ENCODE data around the gene KIR2DL4. TPM values are rescaled to one million over a fixed set of nuclear protein-coding genes. Genes with fewer than 3 reads are reported as not detected.
A peak's percentile ranks its signal among the peaks of the same experiment; 100 is the strongest.
"Not testable (repeated sequence)": the region's sequence is repeated elsewhere in the genome, so short reads cannot be mapped to it uniquely, and the experiment has no call there.

Gene KIR2DL4
- total RNA-seq, 2 experiments from 2014 or later, result not detected

- POLR2A ChIA-PET, result no interaction called here
- DNase-seq (no peak), ATAC-seq (no peak)
- Mint-ChIP-seq H3K4me3 (no peak overlapping the region), H3K36me3 (ENCODE audit: low read depth) (no peaks in the 10 kb centered on the region), H3K27me3 (peaks cover 18% of the 10 kb centered on the region), H3K27ac (no peak overlapping the region), H3K4me1 (no peaks in the 10 kb centered on the region), H3K9me3 (ENCODE audit: low read depth) (no peaks in the 10 kb centered on the region)
- intact Hi-C loops (cut with DNase I, micrococcal nuclease), result no loop called here
- CTCF ChIA-PET, result no interaction called here
These were observed 3.1 kb downstream of the KIR2DL4 start for GRCh38 chr19:54806516-54806838.

- intact Hi-C loops (cut with DNase I, micrococcal nuclease); CTCF ChIA-PET; H3K27ac Mint-ChIP-seq; H3K9me3 Mint-ChIP-seq (ENCODE audit: low read depth); H3K36me3 Mint-ChIP-seq (ENCODE audit: low read depth); H3K4me1 Mint-ChIP-seq; H3K4me3 Mint-ChIP-seq; POLR2A ChIA-PET; DNase-seq; ATAC-seq: not testable (repeated sequence)
- peaks cover 21% of the 10 kb centered on the region for H3K27me3 Mint-ChIP-seq
These were observed 11.2 kb downstream of the KIR2DL4 start for GRCh38 chr19:54814571-54814970.

GRCh38 chr19:54816251-54816650, 12.8 kb downstream of the KIR2DL4 start, which contains the start of gene KIR3DL1:
Gene KIR3DL1, plus strand, starts transcription at chr19:54816468.
- H3K4me3 Mint-ChIP-seq; ATAC-seq; POLR2A ChIA-PET; H3K36me3 Mint-ChIP-seq (ENCODE audit: low read depth); H3K4me1 Mint-ChIP-seq; H3K27ac Mint-ChIP-seq; DNase-seq; intact Hi-C loops (cut with DNase I, micrococcal nuclease); H3K9me3 Mint-ChIP-seq (ENCODE audit: low read depth); CTCF ChIA-PET: not testable (repeated sequence)
- peaks cover 14% of the 10 kb centered on the region for H3K27me3 Mint-ChIP-seq

- Mint-ChIP-seq H3K9me3 (ENCODE audit: low read depth) (no peaks in the 10 kb centered on the region), H3K4me1 (no peaks in the 10 kb centered on the region), H3K36me3 (ENCODE audit: low read depth) (no peaks in the 10 kb centered on the region), H3K27me3 (peaks cover 10% of the 10 kb centered on the region), H3K4me3 (no peak overlapping the region), H3K27ac (no peak overlapping the region)
- DNase-seq (no peak), ATAC-seq (no peak)
- CTCF ChIA-PET, result no interaction called here
- POLR2A ChIA-PET, result no interaction called here
- intact Hi-C loops (cut with DNase I, micrococcal nuclease), result no loop called here
These were observed 14.5 kb downstream of the KIR2DL4 start for GRCh38 chr19:54817670-54818536.

GRCh38 chr19:54824416-54824815, 21.0 kb downstream of the KIR2DL4 start:
- H3K4me3 Mint-ChIP-seq; intact Hi-C loops (cut with DNase I, micrococcal nuclease); H3K4me1 Mint-ChIP-seq; DNase-seq; H3K27ac Mint-ChIP-seq; CTCF ChIA-PET; H3K27me3 Mint-ChIP-seq; H3K36me3 Mint-ChIP-seq (ENCODE audit: low read depth); H3K9me3 Mint-ChIP-seq (ENCODE audit: low read depth); ATAC-seq; POLR2A ChIA-PET: not testable (repeated sequence)

GRCh38 chr19:54825326-54825725, 21.9 kb downstream of the KIR2DL4 start:
- CTCF ChIA-PET; ATAC-seq; H3K4me1 Mint-ChIP-seq; H3K36me3 Mint-ChIP-seq (ENCODE audit: low read depth); H3K27me3 Mint-ChIP-seq; DNase-seq; POLR2A ChIA-PET; H3K4me3 Mint-ChIP-seq; H3K27ac Mint-ChIP-seq; H3K9me3 Mint-ChIP-seq (ENCODE audit: low read depth); intact Hi-C loops (cut with DNase I, micrococcal nuclease): not testable (repeated sequence)

- H3K4me3 Mint-ChIP-seq; H3K9me3 Mint-ChIP-seq (ENCODE audit: low read depth); intact Hi-C loops (cut with DNase I, micrococcal nuclease): not testable (repeated sequence)
These were observed 24.7 kb downstream of the KIR2DL4 start for GRCh38 chr19:54828064-54828463.

GRCh38 chr19:54832496-54832895, 29.1 kb downstream of the KIR2DL4 start, which contains the start of gene KIR2DS4:
Gene KIR2DS4, plus strand, starts transcription at chr19:54832676.
- H3K27me3 Mint-ChIP-seq; H3K9me3 Mint-ChIP-seq (ENCODE audit: low read depth); POLR2A ChIA-PET; H3K4me1 Mint-ChIP-seq; DNase-seq; CTCF ChIA-PET; H3K36me3 Mint-ChIP-seq (ENCODE audit: low read depth); intact Hi-C loops (cut with DNase I, micrococcal nuclease); ATAC-seq; H3K4me3 Mint-ChIP-seq; H3K27ac Mint-ChIP-seq: not testable (repeated sequence)

More at GRCh38 chr19:54828064-54828463, 24.7 kb downstream of the KIR2DL4 start:
- H3K27ac Mint-ChIP-seq; H3K27me3 Mint-ChIP-seq; POLR2A ChIA-PET; H3K36me3 Mint-ChIP-seq (ENCODE audit: low read depth); DNase-seq; CTCF ChIA-PET; H3K4me1 Mint-ChIP-seq; ATAC-seq: not testable (repeated sequence)

GRCh38 chr19:54835126-54835525, 31.7 kb downstream of the KIR2DL4 start:
- POLR2A ChIA-PET; H3K9me3 Mint-ChIP-seq (ENCODE audit: low read depth); H3K4me1 Mint-ChIP-seq; DNase-seq; H3K27me3 Mint-ChIP-seq; ATAC-seq; intact Hi-C loops (cut with DNase I, micrococcal nuclease); H3K27ac Mint-ChIP-seq; H3K36me3 Mint-ChIP-seq (ENCODE audit: low read depth); H3K4me3 Mint-ChIP-seq: not testable (repeated sequence)
- CTCF ChIA-PET, result interaction anchor here (0.7 kb wide), 1 partner anchor 13 kb away, joined by 3 read pairs; no protein-coding TSS in a partner anchor

GRCh38 chr19:54837522-54837921, 34.1 kb downstream of the KIR2DL4 start:
- H3K4me1 Mint-ChIP-seq; H3K36me3 Mint-ChIP-seq (ENCODE audit: low read depth); H3K4me3 Mint-ChIP-seq; H3K9me3 Mint-ChIP-seq (ENCODE audit: low read depth); H3K27ac Mint-ChIP-seq; DNase-seq; POLR2A ChIA-PET; intact Hi-C loops (cut with DNase I, micrococcal nuclease); CTCF ChIA-PET; H3K27me3 Mint-ChIP-seq; ATAC-seq: not testable (repeated sequence)

GRCh38 chr19:54843171-54843570, 39.8 kb downstream of the KIR2DL4 start:
- H3K4me1 Mint-ChIP-seq; ATAC-seq; H3K9me3 Mint-ChIP-seq (ENCODE audit: low read depth); H3K27me3 Mint-ChIP-seq; H3K27ac Mint-ChIP-seq; DNase-seq; H3K36me3 Mint-ChIP-seq (ENCODE audit: low read depth); H3K4me3 Mint-ChIP-seq; POLR2A ChIA-PET; CTCF ChIA-PET; intact Hi-C loops (cut with DNase I, micrococcal nuclease): not testable (repeated sequence)

GRCh38 chr19:54850061-54850640, 46.7 kb downstream of the KIR2DL4 start, which contains the start of gene KIR3DL2:
Gene KIR3DL2, plus strand, starts transcription at chr19:54850443. Its CDS starts 33 bp downstream, at chr19:54850476.
- peak within 1 kb of the TSS; percentile 30 for H3K4me3 Mint-ChIP-seq
- H3K27me3 Mint-ChIP-seq, result peaks cover 12% of the 10 kb centered on the region
- H3K4me1 Mint-ChIP-seq; H3K36me3 Mint-ChIP-seq (ENCODE audit: low read depth); CTCF ChIA-PET; ATAC-seq; H3K9me3 Mint-ChIP-seq (ENCODE audit: low read depth); DNase-seq; POLR2A ChIA-PET; H3K27ac Mint-ChIP-seq; intact Hi-C loops (cut with DNase I, micrococcal nuclease): not testable (repeated sequence)

All from activated CD4-positive, alpha-beta T cell treated with anti-CD3 and anti-CD28 coated beads for 36 hours (primary cell).